HG03108 (cell line): ENCODE data around the gene DOK1.

ENCODE experiments used
- ATAC-seq: cut with Tn5 transposase; IDR thresholded peaks from one replicate; pipeline ENCODE4 v1.9.1; 2021; ENCODE audit warnings: moderate library complexity; ENCODE audit not compliant: unreplicated experiment

The DOK1 gene

DNA sequence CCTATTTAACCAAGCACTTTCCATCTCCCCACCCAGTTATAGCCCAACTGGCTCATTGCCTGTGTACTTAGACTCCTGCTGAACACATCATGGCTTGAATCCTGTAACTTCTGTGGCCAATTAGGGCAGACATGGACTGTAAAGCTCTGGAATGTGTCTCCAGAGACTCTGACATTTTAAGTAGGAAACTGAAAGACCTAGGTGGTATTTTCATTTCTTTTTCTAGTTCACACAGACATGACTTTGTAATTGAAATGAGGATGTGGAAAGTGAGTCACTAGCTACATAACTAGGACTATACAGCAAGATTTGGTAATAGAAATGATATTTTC, 12.2 kb downstream of the DOK1 start:
- ATAC-seq: no peak

DNA sequence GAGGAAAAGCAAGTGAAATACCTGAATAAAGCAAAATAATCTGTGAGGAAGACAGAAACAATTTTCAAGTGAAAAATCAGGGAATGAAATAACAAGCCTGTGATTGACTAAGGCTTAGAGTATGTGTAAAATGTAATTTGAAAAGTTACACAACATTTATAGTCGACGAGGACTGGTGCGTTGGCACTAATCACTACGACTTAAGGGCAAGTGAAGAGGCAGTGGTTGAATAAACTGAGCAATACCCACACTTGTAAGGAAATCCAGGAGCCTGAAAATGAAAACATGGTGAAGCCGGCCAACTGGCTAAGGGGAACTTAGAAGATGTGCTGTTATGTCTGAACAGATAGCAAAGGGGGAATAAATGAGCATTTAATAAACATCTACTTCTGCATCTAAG, 13.4 kb downstream of the DOK1 start:
- ATAC-seq: no peak

DNA sequence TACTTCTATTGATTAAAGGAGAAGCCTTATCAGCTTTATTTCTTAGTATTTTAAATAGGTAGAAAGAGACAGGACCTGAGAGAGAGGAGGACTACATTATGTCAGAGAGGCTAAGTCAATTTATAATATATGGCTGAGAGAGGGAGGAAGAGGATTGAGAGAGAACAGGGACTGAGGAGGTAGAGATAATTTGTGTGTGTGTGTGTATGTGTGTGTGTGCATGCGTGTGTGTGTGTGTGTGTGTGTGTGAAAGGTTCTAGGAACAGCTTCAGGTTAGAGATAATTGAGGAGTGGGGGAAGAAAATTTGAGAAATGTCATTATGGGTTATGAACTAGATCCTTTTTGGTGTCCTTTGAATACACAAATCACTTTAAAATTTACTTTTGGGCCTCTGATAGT, 15.2 kb downstream of the DOK1 start:
- no peak for ATAC-seq

DNA sequence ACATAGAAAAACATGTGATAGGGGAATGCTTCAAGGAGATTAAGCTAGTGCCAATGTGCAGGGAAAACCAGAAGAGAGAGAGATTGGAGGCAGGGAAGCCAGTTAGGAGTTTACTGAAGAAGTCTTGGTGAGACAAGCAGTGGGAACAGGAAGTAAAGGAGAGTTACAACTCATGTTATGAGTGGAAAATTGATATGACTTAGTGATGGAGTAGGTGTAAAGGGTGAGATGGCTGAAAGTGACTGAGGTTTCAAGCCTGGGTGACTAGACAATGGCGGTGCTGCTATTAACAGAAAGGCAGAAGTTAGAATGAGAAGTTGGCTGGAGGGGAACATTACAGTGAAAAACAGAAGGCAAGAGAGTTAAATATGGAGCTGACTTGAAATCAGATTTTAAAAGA, 16.5 kb downstream of the DOK1 start:
- ATAC-seq: peak; percentile 64

DNA sequence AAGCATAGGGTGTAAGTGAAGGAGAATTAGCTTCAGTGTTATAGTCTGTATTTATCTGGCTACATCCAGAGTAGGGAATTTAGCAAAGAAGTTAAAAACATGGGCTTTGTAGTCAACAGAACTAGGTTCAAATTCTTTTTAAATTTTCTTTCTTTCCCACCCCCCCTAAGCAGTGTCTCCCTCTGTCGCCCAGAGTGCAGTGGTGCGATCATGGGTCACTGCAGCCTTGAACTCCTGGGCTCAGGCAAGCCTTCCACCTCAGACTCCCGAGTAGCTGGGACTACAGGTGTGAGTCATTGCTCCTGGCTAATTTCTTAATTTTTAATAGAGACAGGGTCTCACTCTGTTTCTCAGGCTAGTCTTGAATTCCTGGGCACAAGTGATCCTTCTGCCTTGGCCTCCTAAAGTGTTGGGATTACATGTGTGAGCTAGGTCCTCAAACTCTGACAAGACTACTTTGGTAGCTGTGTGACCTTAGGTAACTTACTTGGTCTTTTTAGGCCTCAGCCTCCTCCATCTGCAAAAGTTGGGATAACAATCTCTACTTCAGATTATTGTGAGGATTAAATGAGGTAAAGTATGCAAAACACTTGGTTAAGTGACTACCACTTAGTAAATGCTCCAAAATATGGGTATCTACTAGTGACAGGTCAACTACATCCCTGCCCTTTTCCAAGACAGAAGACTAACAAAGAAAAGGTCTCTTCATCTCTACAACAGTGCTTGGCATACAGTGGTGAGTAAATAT, 17.8 kb downstream of the DOK1 start:
- no peak for ATAC-seq

DNA sequence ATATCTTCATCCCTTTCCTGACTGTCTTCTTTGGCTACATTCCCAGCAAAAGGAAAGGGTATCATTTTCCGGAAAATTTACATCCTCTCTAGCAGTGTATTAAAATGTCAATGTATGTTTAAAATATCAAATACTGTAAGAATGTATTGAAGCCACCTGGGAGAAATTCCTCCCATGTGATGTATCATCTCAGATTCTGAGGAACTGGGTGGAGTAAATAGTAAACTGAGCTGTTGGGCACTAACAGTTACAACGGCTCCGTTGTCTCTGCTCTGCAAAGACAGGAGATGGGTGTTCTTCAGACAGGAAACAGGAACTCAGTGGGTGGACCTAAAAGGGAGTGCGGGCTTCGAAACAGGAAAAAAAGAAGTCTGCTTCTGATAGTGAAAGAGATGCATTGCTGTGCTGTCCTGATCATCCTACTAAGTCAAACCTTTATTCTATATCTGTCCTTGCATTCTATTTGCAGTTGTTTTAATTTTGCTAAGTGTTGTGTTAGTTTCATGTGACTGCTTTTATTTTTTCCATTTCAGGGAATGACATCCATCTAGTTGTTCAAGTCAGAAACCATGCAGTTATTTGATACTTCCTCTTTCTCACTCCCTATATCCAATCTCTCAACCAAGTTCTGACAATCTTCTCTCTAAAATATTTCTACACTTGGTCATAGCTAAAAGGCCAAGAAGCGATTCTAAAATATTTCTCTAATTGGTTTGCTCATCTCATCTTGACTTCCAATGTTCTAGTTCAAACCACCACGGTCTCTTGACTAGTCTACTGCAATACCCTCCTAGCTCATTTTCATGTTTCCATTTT, 19.4 kb downstream of the DOK1 start:
- ATAC-seq: peak; percentile 37

DNA sequence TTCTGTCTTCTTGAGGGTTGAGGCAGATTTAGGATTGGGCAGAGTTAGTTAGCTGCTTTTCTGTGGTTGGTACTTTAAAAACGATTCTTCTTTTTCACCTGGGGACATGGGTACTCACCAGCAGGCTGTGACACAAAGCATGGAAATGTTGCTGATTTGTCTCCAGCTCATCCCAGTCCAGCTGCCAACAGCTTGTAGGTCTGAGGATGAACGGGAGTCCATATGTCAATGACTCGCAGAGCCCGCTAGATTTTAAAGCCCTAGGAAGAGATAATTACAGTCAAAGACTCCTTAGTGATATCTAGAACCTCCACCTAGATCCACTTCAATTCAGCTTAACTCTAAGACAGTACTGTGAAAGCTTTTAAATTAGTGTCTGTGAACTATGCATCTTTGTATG, 20.8 kb downstream of the DOK1 start:
- no peak for ATAC-seq

DNA sequence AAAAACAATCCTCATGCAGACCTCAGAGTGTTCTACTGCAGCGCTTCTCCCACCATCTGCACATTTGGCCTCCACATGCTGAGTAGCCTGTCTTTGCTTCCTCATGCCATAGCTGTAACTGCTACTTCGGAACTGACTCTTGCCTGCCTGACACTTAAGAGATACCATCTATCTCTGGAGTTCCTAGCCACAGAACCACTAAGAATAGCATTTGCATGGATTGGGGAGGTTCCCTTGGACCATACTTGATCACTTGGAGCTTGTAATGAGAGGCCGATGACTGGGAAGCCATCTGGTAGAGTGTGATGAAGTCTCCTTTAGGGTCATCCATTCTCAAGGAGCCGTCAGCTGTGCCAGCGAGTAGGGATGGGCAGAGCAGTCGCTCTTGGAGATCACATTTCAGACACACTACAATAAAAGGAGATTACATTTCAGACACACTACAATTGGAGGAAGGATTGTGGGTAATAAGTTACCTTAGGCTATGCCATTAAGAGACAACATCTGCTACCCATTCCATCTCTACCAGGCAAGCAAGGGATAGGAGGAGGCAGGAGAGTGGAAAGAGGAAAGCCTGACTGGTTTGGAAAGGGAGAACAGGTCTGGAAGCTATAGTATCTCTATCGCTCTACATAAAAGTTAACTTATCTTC, 21.8 kb downstream of the DOK1 start:
- no peak for ATAC-seq

DNA sequence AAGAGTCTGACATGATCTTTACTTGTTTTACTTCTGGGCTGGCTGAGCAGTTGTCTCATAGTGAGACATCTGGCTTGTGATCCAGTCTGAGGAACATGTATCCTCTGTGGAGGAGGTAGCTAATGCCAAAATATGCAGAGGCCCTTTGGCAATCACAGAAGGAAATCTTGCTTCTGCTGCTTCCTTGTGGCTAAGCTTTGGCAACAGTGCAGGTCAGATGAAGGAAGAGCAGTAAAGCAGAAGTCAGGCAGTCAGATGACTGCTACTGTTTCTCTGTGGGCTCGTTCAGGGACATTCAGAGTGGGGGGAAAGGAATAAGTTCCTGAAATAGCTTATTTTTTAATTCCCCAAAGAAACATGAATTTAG, 22.3 kb downstream of the DOK1 start:
- ATAC-seq: no peak

DNA sequence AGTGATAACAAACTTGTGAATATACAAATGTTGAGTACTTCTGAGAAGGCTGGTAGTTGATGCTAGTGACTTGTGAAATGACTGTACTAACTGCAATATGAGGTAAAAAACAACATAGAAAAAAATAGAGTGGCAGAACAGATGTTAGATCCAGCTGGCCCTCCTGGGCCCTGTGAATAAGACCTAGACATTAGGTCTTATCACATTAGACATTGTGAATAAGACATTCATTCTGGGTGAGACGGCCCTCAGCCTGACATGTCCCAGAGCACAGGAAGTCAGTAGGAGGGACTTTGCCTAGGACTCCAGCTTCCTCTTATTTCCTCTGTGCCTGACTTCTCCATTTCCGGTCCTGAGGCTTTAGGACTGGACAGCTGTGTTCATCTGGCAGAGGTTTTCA, 22.9 kb downstream of the DOK1 start:
- no peak for ATAC-seq

DNA sequence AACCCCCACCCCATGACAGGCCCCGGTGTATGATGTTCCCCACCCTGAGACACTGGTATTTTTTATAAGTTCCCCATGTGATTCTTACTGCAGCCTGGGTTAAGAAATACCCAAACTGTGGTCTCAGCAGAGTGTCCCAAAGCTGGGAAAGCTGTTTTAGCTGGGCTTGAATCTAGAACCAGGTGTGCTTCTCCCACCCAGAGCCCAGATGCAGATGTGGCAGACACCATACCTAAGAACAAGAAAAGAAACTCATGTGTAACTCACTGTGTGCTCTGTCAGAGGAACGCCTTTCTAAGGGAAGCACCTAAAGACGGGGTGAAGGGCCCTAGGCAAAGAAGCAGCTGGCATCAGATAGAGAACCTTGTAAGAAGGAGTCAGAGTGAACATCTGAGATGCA, 23.9 kb downstream of the DOK1 start:
- peak; percentile 51 for ATAC-seq

DNA sequence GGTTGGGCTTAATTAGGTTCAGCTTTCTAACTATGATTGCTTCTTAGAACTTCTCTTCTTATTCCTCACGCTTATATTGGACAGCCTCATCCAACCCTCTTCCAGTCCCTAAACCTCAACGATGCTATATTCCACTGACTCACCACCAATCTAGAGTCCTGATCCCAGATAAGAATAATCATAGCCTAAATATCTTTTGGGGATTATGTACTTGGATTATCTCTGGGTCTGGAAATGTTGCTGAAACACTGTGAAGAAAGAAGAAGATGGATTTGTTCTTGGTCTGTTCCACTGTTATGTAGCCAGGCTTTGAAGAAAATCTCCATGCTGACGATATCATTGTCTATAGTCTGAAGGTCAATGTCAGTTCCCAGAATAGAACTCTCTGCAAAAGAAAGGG, 26.9 kb downstream of the DOK1 start:
- no peak for ATAC-seq

DNA sequence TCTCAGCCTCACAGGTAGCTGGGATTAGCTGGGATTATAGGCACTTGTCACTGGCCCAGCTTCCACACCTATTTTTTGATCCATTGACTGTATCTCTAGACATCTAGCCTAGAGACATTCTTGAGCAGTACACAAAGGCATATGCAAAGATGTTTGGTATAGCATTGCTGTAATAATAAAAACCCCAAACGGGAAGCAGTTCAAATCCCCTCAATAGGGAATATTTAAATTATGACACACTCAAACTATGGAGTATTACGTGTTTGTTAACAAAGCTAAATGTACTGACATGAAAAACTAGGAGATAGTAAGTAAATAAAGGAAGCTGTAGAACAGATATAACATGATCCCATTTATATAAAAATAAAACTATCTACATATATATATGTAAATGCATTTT, 27.7 kb downstream of the DOK1 start:
- ATAC-seq: no peak

DNA sequence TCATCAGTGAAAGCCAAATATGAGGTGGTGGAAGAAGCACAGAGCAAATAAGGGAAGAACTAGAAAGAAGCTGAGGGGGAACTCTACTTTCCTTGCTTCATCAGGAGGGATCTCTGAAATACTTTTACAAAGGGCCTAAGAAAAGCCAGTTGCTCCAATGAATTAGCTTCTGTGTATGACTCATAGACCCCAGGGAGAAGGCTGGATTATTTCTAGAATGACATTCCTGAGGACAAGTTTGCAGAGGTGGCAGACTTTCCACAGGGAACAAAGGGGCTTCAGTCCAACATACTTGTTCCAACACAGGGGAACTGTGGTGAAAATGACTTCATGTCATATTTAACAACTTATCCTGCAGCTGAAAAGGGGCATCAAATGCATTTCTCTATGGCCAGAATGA, 29.0 kb downstream of the DOK1 start:
- ATAC-seq: no peak

DNA sequence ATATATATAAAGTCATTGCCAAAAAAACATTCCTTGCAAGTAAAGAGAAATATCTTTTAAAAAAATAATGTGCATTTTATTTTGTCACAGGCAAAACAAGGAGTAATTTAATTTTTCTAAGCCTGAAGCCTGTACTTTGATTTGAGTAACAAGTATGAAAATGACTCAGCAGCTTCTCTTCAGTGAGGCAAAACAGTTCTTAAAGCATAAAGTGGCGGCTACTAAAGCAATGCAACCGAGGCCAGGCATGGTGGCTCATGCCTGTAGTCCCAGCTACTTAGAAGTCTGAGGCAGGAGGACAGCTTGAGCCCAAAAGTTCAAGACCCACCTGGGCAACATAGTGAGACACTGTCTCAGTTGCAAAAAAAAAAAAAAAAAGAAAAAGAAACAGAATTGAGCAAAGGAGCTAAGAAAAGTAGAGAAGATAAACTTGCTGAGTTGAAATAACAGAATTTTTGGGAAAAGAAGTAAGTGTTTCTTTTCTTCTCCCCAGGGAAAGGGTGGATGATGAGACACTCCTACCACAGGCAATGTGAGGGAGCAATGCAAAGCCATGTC, 29.6 kb downstream of the DOK1 start:
- peak; percentile 47 for ATAC-seq

DNA sequence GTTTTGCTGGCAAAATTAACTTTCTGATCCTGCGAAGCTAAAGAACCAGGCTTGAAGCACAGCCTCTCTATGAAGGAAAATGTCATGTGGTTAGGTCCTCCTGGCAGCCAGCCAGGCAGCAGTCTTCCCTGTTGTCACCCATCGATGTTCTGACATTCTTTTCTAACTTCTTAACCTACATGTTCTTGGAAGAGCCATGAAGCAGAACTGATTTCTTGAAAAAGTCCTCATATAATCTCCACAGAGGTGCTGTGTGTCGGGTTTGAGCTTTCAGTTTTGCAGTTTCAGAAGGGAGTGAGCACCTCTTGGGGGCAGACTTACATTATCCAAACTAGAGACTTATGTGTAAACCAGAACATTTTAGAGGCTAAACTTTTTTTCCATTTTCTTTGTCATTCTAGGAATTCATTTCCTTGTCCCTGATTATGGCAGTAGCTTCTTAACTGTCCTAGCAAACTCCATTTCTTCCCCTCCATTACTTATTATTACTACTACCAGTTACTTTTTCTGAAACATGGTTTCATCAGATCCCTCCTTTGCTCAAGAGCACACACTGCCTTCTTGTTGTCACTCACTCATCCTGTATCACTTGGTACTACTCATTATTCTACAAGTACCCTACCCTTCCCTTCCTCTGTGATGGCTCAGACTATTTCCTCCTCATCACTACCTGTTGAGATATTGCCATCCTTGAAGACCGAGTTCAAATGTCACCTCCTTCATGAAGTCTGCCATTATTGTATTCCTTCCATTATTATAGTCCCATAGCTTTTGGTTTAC, 31.1 kb downstream of the DOK1 start:
- peak; percentile 44 for ATAC-seq

DNA sequence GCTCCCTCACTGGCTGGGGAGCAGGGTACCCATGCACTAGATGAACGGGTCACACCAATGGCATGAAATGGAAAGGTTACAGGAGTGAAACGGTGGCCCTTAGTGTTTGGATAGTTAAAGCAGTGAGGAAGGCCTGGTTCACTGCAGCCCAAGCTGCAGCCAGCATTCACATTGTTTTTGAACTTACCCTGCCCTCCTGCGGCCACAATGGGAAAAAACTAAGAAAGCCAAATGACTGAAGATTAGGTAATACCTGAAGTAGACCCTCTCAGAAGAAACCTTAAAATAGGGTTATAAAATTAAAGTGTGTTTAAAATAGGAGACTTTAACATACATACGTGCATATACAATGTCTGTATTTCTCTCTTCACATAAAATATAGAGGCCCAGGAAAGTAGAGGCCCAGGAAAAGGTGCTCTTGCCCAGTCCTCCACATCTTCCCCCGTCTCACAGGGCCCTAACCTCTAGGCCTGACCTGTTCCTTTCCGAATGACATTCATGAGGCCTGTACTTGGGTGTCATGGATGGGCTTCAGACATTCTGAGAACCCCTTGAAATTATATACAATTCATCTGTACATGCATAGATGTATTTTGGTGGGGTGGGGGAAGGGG, 33.3 kb downstream of the DOK1 start:
- peak; percentile 53 for ATAC-seq

DNA sequence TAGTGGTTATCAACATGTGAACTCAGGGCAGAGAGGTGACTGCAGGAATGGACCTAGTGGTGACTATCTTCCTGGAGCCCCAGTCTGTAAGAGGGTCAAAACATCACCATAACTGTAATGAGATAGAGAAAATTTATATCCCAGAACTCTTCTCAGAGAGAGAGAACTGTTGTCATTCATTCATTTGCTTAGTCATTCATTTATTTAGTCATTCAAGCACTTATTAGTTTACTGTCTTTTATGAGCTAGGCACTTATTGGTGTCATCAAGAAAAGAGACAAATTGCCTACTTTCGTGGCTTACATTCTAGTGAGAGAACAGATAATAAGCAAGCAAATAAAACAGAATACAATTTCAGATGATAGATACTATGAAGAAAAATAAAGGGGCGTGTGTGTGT, 34.1 kb downstream of the DOK1 start:
- no peak for ATAC-seq

DNA sequence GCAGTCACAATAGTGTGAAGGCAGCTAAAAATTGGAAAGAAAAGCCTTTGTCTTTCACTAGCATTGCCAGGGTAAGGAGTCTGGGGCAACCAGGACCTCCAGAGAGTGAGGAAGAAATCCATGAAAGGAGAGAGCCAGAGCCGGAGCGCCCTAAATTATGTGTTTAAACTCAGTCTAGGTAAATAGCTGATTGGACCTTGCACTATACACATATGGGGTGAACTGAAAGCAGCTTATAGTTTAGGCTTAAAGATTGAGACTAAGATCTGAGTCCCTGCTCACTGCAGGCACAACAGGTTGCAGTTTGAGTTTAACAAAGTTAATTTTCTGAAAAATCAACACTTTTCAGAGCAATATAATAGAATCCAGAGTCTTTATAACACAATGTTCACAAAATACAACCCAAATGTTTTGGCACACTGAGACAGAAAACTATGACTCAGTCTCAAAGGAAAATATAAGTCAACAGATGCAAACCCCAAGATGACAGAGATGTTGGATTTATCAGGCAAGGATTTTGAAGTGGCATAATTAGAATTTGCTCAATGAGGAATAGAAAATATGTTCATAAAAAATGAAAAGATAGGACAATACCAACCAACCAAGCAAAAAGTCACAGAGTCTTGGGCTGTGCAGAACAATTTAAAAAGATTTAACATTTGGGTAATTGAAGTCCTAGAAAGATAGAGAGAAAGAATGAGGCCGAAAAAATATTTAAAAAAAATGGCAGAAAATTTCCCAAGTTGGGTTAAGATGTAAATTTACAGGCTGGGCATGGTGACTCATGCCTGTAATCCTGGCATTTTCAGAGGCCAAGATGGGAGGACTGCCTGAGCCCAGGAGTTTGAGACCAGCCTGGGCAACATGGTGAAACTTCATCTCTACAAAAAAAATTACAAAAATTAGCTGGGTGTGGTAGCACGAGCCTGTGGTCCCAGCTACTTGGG, 39.6 kb downstream of the DOK1 start:
- no peak for ATAC-seq

DNA sequence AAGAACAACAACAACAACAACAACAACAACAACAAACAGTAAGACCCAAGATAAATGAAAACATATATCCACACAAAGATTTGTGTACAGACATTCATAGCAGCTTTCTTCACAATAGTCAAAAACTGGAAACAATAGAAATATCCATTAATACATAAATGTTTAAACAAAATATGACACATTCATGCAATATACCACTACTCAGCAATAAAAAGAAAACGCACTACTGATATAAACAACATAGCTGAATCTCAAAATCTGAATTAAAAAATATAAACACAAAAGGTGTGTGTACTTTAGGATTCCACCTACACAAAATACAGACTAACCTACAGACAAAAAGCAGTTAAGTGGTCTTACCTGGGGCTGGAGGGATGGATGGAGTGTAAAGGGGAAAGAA, 42.1 kb downstream of the DOK1 start:
- no peak for ATAC-seq
